ENCODE measurements around the gene KNOP1. TPM values are rescaled to one million over a fixed set of nuclear protein-coding genes. Genes with fewer than 3 reads are reported as not detected.

KNOP1 gene, protein sequence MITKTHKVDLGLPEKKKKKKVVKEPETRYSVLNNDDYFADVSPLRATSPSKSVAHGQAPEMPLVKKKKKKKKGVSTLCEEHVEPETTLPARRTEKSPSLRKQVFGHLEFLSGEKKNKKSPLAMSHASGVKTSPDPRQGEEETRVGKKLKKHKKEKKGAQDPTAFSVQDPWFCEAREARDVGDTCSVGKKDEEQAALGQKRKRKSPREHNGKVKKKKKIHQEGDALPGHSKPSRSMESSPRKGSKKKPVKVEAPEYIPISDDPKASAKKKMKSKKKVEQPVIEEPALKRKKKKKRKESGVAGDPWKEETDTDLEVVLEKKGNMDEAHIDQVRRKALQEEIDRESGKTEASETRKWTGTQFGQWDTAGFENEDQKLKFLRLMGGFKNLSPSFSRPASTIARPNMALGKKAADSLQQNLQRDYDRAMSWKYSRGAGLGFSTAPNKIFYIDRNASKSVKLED
- 4.3 TPM for total RNA-seq

DNA sequence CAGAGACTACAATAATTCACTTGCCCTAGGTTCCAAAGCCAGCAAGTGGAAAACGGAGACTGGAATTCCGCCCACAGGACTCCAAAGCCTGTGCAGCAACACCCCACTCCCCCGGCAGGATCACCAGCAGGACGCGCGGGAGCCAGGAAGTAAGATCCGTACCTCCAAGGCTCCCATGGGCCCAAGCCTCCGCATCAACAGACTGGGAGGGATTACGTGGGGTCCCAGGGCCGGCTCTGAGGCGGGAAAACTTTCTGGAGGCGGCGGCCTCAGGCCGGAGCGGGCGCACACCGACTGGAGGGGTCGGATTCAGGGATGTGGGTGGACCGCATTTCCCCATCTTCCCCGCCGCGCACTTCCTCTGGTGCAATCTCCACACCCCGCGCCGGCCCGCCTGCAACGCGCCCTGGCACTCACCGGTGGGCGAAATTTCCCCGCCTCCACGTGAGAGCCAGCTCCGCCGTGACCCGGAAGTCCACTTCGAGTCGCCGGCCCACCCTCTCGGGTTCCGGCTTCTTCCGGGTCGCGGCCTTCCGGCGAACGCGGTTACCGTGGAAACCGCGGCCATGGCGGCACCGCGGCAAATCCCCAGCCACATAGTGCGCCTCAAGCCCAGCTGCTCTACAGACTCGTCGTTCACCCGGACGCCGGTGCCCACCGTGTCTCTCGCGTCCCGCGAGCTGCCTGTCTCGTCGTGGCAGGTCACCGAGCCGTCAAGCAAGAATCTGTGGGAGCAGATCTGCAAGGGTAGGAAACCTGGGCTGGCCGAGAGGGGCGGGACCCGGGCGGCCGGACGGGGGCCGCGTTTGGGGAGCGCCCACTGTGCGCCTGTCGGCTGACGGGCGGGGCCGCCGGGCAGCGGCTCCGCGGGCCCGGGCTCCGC, at the start of gene KNOP1, which contains the start of gene IQCK:
Gene KNOP1 (minus strand): TSS at position 487 of the 883 bp plus-strand sequence. CDS start 3,192 bp downstream, outside the sequence.
Gene IQCK (plus strand): TSS at position 531 of the 883 bp plus-strand sequence. CDS start 36 bp downstream, at position 567.
- DNase-seq (ENCODE audit: low read depth in 2 of 3, low spot score in 2 of 3), result peak; percentile 84 to 92 (median 89)

DNA sequence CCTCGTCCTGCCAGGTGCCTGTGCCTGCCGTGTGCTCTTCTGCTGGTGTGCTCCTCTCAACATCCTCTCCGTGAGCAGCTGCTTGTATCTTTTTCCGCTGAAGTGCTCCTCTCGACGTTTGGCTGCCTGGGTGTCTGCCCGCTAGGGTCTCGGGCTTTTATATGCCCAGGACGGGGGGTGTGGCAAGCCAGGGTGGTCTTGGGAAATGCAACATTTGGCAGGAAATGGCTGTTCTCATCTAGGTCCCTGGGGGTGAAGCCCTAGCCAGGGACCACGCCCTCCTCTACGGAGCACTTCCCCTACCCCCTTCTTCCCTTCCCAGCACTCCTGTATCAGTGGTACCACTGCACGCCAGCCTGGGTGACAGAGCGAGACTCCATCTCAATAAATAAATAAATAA, 49.5 kb upstream of the KNOP1 start:
- no peak for DNase-seq (ENCODE audit: low read depth in 2 of 3, low spot score in 2 of 3)

DNA sequence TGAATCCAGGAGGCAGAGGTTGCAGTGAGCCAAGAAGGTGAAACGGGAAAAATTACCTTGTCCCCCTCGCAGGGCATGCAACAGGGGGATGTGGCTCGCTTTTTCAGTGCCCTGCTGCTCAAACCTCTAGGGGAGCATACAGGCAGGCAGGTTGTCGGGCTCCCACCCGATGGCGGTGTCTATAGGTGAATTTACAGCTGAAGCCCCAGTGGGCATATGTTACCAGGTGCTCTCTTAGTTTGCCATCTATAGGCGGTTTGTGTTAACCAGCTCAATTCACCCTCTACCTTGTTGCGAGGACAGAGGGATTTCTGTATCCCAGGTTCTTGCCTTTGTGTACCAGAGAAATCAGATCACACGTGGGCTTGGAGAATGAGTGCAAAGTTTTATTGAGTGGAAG, 49.0 kb upstream of the KNOP1 start:
- DNase-seq (ENCODE audit: low read depth in 2 of 3, low spot score in 2 of 3), result no peak

DNA sequence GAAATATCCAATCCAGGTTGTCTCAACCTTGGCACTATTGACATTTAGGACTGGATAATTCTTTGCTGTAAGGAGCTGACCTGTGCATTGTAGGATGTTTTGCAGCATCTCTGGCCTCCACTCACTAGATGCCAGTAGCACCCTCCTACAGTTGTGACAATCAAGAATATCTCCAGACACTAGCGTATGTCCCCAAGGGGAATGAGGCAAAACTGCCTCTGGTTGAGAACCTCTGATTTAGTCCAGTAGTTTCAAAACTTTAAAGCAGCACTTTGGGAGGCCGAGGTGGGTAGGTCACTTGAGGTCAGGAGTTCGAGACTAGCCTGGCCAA, 48.5 kb upstream of the KNOP1 start:
- no peak for DNase-seq (ENCODE audit: low read depth in 2 of 3, low spot score in 2 of 3)

DNA sequence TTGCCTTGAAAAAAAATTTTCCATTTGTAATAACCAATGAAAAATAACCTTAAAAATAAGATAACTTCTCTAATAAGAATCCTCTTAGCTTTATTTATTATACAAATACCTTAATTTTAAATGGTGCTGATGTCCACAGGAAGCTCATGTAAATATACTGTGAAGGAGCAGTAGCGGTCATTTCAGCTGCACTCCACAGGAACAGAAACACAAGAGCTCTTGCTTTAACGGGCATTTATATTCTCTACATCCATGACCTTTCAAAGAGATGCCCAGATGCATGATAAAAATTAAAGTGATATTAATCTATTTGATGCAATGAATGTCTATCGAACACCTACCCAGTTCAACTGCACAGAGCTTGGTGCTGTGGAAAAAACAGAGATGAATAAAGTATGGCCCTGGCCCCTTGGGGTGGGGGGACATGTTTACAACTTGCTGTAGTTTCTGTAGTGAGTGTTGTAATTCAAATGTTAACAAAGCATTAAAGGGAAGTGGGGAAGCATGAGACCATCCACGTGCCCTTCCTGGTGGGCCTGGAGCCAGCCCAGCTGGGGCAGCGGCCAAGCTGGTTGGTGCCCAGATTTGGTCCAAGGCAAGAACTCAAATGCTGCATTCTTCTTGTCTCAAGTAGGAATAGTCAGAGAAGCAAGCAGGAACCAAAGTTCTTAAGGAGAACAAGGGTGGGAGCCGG, 48.0 kb upstream of the KNOP1 start:
- DNase-seq (ENCODE audit: low read depth in 2 of 3, low spot score in 2 of 3), result peak in 2 of 3 donors; percentile 14 to 54

DNA sequence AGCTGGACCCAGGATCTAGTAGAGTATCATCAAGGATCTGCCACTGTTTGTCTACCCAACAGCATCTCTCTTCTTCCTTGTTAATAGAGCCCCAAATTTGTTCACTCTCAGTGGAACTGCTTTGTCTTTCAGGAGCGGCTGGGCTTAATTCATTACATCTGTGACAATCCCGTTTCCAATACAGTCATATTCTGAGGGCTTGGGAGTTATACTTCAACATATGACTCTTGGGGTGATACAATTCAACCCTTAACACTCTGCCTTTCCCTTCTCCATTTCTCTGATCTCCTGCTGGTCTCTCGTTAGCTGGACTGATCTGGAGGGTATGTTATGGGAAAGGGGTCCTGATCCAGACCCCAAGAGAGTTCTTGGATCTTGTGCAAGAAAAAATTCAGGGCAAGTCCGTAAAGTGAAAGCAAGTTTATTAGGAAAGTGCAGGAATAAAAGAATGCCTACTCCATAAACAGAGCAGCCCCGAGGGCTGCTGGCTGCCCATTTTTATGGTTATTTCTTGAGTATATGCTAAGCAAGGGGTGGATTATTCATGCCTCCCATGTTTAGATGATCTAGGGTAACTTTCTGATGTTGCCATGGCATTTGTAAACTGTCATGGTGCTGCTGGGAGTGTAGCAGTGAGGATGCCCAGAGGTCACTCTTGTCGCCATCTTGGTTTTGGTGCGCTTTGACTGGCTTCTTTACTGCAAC, 42.5 kb upstream of the KNOP1 start:
- DNase-seq (ENCODE audit: low read depth in 2 of 3, low spot score in 2 of 3), result no peak

DNA sequence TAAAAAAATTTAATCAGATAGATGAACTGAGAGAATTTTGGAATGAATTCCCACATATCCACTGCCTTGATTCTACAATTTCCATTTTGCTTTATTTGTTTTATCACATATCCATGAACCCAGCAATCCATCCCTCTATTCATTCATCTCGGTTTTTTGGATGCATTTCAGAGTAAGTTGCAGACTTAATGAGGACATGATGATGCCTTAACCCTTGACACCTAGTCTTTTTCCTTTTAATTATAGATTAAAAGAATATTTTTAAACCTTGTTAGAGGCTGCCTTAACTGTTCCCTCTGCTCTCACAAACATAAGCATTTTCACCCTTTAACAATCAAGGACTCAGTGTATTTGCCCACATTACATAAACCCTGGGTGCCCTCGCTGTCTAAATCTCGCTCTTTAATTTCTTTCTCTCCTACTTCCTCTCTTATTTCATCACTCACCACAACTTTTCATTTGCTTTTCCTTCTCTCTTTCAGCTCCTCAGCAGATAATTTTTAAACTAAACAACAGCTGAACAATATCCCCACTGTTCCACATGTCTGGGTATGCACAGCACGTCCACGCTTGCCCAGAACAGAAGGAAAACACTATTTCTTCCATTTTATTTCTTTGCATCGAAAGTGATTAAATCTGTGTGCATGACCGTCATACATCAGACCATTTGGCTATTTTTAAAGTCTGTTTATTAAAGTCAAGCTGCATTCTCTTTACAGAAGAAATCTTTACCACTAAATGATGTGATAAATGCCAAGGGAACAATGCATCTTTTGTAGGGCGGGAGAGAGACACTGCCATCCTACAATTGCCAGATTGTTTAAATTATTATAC, 40.0 kb upstream of the KNOP1 start:
- no peak for DNase-seq (ENCODE audit: low read depth in 2 of 3, low spot score in 2 of 3)

DNA sequence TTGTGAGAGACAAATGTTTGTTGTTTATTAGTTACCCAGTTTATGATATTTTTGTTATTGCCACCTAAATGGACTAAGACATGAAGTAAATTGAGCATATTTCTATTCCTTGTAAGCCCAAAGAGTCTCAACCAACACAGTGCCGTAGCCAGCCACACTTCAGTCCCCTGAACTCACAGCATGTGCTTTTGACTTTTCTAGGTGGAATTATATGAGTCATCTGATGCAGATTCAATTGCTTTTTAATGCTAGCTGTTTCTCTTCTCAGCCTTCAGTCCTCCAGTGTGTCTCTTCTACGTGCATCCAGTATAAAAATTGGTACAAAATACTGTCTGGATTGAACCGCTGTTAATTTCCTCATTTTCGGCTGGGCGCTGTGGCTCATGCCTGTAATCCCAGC, 39.0 kb upstream of the KNOP1 start:
- no peak for DNase-seq (ENCODE audit: low read depth in 2 of 3, low spot score in 2 of 3)

DNA sequence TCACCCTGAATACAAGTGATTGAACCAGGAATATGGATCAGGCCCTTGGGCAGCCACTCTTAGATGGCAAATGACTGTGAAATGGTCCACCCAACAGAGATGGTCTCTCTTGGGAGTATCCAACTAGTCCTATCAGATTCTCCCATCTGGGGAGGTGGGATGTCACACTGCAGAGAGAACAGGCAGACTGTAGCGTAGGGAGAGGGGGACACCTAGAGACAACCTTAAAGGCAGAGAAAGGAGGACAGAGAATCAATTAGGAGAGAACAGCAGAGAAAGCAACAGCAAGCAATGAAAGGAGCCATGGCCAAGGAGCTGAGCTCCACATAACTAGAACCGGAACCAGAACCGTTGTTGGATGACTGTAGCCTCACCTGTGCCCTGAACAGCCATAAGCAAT, 37.2 kb upstream of the KNOP1 start:
- DNase-seq (ENCODE audit: low read depth in 2 of 3, low spot score in 2 of 3), result no peak

DNA sequence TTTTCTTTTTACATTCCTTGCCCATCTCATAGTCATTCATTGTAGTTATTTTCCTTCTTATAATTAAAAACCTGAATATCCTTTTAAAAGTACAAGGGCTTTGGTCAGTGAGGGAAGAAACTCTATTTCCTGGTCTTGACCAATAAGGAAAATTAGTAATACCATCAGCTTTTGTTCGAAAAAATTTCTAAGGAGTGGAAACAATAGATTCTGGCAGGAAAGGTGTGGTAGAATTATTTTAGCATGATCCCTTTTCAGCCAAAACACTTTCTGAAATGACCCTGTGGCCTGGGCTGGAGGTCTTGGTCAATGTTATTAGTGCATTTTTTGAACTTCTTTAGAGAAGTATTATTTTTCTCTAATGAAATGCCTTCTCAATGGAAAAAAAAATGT, 36.6 kb upstream of the KNOP1 start:
- no peak for DNase-seq (ENCODE audit: low read depth in 2 of 3, low spot score in 2 of 3)

DNA sequence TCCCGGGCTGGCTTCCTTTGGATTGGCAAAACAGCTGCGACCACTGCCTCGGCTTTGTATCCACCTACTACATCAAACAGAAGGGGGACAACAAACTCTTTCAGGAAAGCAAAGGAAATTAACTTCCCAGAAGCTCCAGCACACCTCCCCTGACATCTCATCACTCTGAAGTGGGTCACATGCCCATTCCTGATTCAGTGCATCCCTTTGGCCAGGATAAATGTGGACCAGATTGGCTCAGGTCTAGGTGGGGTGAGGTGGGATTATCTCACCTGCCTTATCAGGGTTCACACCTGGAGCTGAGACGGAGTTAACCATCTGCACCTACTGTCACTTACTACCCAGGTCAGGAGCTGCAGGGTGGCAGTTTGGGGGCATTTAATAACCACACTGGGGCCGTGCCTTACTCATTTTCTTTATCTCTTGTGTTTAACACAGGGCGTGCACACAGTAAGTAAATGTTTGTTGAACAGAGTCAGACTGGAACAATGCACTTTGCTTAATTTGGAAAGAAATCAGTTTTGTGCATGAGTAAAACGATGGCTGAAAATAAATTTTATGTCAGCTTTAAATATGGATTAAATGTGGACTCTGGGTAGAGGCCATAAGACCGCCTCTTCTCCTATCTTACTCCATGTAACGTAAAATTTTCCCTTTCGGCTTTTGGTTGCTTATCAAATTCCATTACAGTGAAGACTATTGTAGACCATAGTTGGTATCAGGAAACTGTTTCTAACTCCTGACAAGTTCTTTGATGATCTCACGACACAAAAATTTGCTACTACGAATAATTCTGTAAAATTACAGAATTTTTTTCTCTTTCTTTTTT, 36.0 kb upstream of the KNOP1 start:
- DNase-seq (ENCODE audit: low read depth in 2 of 3, low spot score in 2 of 3), result no peak

DNA sequence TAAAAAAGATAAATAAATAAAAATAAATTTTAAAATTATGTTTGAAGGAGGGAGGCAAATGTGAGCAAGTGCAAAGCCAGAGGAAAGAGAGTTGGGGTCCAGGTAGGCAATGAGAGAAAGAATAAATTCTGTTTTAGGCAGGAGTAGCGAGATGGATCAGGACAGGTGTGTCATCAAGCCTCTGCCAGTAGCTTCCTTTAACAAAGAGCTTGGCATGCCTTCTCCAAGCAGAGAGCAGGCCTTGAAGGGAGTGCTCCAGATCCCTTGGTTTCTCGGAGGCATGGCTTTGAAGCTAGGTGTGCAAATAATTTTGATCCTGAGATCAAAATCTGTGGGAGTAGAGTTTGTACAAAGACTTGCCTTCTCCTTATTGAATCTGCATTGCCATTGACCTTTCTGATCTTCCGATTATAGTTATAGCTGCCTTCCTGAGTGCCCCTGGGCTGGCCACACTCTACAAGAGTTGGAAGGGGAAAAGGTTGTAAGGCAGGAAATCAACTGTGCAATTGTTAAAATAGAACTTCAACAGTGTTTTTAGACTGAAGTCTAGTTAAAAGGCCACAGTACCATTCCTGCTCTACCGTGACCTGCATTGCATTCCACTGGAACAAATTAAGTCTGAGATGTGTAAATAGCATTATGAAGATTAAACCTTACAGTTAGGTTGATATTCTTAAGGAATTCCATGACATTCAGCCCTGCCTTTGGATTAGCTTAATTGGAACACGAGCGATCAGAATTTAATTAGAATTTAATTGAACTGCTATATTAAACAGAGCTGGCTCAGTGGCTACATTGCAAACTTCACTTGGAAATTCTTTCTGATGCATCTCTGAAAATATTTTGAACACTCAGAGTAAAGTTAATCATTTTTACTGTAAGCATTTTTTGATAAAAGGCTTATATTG, 33.7 kb upstream of the KNOP1 start:
- DNase-seq (ENCODE audit: low read depth in 2 of 3, low spot score in 2 of 3), result no peak

DNA sequence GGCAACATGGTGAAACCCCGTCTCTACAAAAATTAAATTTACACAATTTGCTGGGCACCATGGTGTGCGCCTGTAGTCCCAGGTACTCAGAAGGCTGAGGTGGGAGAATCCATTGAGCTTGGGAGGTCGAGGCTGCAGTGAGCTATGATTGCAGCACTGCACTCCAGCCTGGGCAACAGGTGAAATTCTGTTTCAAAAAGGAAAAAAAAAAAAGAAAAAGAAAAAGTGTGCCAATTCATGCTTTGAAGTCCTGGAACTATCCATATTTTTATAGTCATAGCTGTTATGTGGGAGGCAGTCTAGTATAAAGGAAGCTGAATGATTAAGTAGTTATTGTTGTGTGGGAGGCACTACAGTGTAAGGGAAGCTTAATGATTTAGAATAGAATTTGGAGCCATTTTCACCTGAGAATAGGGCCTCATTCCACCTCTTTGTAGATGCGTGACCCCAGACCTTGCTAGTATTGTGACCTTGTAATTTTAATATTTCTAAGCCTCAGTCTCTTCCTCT, 31.6 kb upstream of the KNOP1 start:
- no peak for DNase-seq (ENCODE audit: low read depth in 2 of 3, low spot score in 2 of 3)

DNA sequence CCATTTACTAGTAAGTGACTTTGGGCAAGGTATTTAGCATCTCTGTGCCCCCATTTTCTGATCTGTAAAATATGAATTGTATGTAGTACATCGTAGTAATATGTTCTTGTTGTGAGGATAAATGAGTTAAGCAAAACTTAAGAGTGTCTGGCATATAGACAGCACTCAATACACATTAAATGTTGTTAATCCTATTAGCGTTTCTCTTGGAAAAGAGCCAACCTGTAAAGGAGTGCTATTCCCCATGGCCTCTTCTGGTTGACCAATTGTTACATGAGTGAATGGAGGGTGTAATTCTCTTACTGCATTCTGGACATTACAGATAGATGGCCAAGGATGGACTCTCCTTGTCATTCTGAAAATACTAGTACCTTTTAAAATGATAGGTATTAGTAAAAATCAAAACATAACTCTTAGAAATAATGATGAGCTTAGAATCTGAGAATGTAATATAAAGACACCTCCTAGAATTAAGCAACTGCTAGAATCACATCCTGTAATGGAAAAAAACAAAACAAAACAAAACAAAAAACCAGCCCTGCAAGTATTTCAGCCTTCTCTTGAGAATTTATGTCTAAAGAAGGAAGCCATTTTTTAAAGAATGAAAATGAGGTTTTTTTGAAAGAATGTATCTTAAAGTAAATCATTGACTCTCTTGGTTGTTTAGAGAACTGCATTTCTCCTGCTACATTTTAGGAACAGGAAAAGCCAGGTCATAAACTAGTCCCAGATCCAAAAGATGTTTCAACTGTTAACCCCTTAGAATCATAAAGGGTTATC, 30.6 kb upstream of the KNOP1 start:
- no peak for DNase-seq (ENCODE audit: low read depth in 2 of 3, low spot score in 2 of 3)

DNA sequence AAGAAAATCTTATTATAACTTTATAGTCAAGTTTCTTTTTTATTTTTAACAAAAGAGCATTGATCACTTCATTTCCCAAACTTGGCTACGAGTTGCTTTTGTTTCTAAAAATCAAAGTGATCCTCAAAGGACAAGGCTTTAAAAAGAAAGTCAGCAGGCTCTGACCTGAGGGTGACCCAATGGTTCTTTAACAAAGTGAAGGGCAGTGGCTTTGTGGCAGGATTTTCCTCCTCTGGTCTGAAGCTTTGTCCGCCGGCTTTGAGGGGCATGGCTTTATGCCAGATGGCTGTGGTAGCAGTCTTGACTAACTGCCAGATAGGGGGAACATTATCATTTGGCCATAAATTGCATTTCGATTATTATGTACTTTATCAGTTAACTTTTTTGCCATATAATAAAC, 28.5 kb upstream of the KNOP1 start:
- DNase-seq (ENCODE audit: low read depth in 2 of 3, low spot score in 2 of 3), result peak in 1 of 3 donors; percentile 13

DNA sequence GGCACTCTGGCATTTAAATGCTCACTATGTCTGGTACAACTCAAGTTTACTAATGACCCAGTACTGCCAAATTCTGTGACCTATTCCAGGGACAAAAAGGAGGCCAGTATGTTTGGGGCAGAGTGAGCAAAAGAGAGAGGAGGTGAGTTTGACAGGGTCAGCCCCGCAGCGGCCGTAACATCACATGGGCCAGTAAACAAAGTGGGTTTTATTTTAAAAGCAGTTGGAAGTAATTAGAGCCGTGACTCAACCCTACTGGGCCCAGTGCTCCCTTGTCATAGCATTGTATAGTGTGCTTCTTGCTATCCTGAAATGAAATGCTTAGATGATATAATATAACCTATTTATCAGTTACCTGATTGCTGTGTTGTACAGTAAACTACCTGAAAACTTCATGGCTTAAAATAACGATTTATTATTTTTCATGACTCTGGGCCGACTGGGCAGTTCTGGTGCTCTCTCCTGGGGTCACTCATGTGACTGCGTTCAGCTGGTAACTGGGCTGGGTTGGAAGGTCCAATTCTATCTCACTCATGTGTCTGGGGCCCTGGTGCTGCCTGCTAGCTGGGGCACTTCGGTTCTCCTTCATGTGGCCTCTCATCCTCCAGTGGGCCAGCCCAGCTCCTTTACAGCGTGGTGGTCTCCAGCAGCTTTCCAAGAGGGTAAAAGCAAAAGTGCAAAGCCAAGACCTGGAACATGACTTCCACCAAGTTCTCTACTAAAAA, 27.4 kb upstream of the KNOP1 start:
- DNase-seq (ENCODE audit: low read depth in 2 of 3, low spot score in 2 of 3), result no peak
